GM19043 (cell line): ENCODE data around the gene ANO7.

Experiments
- ATAC-seq: cut with Tn5 transposase; IDR thresholded peaks from one replicate; pipeline ENCODE4 v1.9.1; 2021; ENCODE audit warnings: low read depth; ENCODE audit not compliant: unreplicated experiment

The ANO7 gene

DNA sequence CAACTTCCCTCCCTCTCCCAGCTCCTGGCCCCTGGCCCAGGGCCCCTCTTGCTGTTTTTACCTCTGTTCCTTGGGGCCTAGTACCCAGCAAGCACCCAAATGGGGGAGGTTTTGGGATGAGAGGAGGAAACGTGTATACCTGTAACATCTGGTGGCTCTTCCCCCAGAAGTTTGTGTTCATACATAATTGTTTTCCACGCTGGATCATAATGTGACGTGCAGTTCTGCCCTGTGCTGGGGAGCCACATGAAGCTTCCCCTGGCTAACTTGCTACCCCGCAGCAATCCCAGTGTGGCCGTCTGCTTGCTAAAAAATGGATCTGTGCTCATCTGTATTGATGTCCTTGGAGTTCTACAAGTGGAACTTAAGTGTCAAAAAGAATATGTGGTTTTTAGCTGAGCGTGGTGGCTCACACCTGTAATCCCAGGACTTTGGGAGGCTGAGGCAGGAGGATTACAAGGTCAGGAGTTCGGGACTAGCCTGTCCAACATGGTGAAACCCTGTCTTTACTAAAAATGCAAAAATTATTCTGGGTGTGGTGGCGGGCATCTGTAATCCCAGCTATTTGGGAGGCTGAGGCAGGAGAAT lies 36.5 kb downstream of the ANO7 start:
- ATAC-seq, result no peak

DNA sequence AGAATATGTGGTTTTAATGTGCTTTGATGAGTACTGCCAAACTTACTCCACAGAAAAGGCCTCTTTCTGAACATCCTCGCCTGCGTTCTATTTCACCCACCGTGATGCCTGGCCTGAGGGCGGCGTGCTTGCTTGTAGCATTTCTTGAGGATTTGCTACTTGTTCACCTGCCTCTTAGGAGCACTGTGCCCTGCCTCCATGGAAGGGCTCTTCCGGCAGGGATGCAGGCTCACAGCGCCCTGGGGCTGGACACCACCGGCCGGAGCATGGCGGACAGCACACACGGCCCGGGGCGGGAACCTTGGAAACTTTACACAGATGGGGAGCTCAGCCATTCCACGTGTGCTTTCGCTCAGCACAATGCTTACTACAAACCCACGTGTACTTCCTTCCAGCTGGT lies 37.1 kb downstream of the ANO7 start:
- no peak for ATAC-seq

DNA sequence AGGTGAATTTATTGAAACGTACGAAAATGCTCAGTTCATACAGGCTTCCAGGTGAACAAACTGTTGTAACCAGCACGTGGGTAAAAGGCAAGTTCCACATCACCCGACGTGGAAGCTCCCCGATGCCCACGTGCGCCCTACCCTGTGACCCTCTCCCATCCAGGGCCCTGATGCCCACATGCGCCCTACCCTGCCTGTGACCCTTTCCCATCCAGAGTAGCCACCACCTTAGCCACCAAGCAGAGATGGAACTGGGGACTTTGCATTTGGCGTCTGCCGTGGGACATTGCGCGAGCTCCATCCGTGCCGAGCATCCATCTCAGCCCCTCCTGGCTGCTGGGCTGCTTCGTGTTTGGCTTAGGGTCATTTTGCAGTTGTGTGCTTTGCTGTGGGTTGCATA lies 37.5 kb downstream of the ANO7 start:
- ATAC-seq, result no peak

DNA sequence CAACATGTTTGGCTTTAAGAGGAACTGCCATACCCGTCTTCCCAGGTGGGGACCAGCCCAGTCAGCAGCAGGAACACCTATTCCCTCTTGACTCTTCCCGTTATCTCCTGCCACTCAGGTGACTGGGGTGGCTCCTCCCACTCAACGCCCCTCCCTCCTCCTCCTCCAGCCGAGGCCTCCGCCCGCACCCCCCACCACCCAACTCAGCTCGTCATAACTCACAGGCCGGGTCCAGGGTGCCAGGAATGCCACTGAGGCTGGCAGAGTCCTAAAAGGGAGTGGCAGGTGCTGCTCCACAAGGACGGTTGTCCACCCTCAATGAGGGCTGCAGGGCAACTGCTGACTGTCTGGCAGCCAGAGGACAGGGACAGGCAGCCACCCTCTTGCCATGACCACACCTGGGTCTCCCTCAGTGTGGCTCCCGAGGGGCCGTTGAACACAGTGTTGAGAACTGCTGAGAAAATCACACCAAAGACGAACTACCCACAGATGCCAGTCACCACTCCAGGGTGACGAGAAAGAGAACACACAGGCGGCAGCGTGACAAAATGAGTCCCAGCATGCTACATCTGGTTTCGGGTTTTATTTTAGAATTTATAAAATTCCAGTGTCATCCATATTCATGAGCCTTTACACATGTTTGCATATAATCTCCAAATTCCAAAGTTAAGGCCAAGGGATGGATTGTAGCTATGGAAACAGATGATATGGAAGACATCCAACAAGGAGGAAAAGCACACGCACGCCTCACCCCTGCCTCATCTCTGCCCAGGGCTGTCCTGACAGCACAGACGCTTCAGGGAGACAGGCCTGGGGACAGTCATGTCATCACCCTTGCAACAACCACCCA lies 38.5 kb downstream of the ANO7 start:
- no peak for ATAC-seq

- ATAC-seq, result no peak
Measured at GRCh38 chr2:241227594-241227993, 39.1 kb downstream of the ANO7 start.

- no peak for ATAC-seq
Measured at GRCh38 chr2:241228081-241228859, 39.8 kb downstream of the ANO7 start.

DNA sequence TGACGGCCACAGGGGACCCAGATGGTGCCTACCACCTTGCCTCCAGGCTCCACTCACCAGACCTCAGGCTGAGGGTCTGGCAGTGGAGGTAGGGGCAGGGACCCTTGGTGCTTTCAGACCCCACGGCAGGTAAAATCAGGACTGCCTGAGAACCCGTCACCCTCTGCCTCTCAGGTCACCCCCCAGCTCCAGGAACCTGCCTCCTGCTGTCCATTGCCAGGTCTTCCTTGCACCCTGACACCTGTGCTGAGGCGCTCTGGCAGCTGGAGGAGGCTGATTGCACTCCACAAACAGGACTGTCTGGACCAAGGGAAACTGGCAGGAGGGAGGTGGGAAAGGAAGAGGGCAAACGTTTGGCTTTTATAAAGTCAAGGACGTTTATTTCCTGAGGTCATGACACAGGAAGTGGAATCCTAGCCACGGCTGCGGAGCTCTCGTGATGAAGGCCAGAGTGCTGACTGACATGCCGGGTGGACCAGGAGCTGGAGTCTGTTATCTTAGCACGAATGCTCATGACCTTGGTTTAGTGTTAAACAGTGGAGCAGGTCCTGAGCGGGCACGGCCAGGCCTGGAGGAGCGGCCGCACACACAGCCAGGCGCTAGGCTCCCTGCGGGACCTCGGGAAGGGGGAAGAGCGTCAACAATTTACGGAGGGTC lies 40.5 kb downstream of the ANO7 start:
- no peak for ATAC-seq

GRCh38 chr2:241229563-241230401 lies 41.3 kb downstream of the ANO7 start:
- no peak for ATAC-seq

- no peak for ATAC-seq
Measured at GRCh38 chr2:241230435-241230834, 42.0 kb downstream of the ANO7 start.

GRCh38 chr2:241232736-241233575 lies 44.5 kb downstream of the ANO7 start:
- no peak for ATAC-seq

DNA sequence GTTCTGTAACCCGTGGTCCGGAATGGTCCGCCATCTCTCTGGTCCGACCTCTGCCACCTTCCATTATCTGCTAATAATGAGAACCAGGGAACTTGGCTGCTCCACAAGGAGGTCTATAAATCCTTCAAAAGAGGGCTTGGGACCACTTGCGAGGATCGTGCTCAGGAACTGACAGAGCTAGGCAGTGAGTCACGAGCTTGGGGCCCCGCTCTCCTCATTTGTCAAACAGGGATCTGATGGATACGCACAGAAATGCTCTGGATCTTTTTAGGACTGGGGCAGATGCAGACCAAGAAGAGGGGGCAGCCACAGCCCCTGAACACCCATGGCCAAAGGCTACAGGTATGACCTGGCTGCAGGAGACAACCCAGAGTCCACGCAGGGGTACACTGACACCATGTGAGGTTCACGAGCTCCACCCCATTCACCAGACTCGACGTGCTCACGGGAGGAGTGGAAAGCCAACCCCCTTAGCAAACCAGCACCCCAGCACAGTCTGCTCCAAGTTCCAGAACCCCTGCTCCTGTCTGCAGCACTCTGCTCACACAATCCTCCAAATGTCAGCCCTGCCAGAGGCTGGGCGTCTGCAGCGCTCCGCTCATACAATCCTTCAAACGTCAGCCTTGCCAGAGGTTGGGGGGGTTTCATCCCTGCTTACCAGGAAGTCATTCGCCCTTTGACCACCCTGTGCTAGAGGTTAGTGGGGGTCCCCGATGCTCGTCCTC lies 45.8 kb downstream of the ANO7 start:
- no peak for ATAC-seq

- ATAC-seq, result no peak
Measured at GRCh38 chr2:241234962-241235740, 46.7 kb downstream of the ANO7 start.

DNA sequence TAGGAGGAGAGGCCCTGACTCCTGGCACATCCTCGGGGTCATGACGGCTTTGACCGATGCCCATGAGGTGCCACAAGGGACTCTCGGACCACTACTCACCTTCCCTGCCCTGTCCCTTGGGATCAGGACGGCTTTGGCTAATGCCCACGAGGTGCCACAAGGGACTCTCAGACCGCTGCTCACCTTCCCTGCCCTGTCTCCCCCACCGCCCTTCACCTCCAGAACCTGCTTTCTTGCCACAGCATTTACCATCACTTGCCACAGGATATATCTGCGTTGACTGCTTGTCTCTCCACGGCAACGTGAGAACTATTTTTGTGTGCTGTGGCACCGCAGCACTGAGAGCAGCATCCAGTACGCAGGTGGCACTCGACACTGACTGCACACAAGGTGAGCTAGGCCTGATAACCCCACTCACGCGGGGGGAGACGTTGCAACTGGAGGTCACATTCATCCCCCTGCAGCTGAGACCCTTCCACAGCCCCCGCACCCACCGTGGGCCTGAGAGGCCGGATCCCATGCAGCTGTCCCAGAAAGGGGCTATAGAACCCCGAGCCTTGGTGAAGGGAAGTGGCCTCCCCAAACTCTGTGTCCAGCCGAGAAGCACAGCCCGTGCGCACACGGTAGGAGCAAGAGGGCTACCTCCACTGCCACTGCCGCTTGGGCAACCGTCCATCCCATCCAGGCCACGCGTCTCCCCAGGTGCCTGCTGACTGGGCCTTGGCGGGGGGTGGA lies 47.5 kb downstream of the ANO7 start:
- no peak for ATAC-seq

DNA sequence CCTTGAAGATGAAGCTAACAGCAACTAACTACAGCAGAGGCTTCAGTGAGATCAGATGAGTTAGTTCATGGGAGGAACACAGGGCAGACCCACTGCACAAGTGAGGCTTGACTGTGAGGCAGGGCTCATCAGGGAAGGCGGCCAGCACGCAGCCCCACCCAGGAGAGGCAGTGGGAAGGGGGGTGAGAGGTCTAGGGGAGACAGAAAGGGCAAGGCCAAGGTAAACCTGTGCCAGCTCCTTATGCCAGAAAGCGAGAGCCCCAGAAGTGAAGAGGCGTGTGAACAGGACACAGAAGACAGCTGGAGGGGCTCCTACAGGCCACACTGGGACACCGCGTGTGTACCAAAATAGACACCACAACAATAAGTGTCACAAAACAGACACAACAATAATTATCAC lies 48.6 kb downstream of the ANO7 start:
- no peak for ATAC-seq

GRCh38 chr2:241237949-241238371 lies 49.5 kb downstream of the ANO7 start:
- ATAC-seq, result no peak

DNA sequence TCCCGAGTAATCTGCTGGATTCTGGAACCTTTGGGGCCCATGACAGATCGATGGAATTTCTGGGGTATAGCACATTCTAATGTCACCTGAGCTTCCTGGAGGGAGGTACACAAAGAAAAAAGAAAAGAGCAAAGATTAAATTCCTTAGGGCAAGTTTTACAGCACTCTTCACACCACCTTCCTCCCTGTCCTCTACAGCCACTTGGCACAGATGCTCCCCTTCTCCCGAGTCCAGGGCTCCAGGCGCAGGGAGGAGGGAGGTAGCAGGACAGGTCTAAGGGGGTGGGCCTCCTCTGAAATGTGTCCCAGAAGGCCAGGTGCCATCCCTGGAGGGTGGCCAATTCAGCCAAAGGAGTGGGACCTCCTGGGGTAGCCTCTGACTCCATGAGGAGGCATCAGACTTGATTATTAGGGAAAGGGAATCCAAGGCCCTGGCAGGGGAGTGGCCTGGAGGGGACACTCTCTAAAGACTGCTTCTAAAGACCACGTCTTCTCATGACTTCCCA lies 50.3 kb downstream of the ANO7 start:
- ATAC-seq, result no peak
